NCI-H69 (cell line): ENCODE measurements around the gene RPL34.

Experiments
- DNase-seq: peaks from one replicate; lab custom pipeline; 2025; lab: John Stamatoyannopoulos, UW

The RPL34 gene

GRCh38 chr4:108624263-108625056, 4.1 kb downstream of the RPL34 start:
- DNase-seq, result no peak

DNA sequence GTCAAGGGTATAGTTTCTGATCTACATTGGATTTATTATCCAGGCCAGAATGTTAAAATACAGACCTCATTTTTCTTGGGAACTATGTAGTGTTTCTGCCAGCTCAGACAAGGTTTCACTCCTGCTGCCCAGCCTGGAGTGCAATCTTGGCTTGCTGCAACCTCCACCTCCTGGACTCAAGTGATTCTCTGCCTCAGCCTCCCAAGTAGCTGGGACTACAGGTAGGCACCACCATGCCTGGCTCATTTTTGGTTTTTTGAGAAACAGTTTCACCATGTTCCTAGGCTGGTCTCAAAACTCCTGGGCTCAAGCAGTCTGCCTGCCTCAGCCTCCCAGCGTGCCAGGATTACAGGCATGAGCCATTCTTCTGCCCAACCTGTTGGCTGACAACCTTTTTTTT, 5.7 kb downstream of the RPL34 start:
- DNase-seq, result no peak

- no peak for DNase-seq
Measured at GRCh38 chr4:108628411-108628810, 8.0 kb downstream of the RPL34 start.

- no peak for DNase-seq
Measured at GRCh38 chr4:108635070-108635655, 14.8 kb downstream of the RPL34 start.

DNA sequence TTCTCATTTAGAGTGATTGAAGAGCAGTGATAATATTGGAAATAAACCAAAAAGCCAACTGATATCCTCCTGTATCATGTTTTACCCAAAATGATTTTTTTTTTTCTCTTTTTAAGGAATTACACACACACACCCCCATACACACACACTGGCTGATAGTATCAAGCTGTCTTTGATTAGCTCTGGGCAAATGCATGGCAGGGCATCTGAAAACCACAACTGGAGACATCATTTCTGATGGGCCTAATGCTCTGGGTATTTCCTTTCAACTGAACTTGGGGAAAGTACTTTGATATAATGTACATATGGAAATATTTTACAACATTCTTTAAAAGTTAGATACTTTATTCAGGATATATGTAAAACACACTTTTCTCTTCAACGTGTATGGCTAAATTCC, 15.9 kb downstream of the RPL34 start:
- DNase-seq, result no peak

- no peak for DNase-seq
Measured at GRCh38 chr4:108637856-108638255, 17.5 kb downstream of the RPL34 start.

DNA sequence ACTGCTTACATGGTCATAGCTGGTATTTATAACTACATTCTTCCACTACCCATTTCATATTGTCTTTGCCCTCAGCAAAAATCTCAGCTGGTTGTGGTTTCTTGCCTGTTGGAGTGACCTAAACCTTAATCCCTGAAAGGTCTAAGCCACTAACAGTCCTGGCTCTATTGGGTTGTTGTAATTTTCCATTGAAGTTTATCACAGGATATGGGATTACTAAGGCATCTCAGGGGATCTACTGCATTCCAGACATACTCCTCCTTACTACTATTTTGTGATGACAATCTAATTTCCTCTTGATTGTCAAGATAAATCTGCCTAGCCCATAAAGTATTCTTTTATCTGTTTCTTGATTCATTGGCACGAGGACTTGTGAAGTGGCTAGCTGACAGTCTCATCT, 23.9 kb downstream of the RPL34 start:
- no peak for DNase-seq

DNA sequence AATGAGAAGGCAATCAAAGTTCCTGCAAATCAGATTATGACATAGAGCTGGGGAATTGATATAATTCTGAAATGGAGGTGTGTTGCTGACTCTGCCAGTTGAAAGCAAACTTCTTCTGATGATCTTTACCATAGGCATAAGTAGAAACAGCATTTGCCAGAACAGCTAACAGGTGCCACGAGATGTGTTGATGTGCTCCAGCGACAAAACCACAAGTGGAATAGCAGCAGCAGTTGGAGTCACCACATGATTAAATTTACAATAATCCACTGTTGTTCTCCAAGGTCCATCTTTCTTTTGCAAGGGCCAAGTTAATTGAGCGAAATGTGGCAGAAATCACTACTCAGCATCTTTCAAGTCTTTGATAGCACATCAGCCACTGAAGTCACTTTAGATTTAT, 26.3 kb downstream of the RPL34 start:
- no peak for DNase-seq

DNA sequence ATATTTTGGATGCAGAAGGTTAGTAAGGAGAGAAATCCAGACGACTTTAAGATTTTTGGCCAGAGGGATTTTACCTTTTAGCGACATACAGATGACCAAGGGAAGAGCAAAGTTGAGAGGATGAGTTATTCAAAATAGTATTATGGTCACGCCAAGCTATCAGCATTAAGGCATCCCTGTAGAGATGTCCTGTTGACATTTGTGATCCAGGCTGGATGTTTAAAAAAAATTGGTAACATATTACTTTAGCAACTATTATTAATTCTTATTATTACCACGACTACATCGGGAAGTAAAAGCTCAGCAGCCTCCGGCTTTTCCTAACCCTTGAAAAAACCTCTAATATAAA, 29.5 kb downstream of the RPL34 start:
- DNase-seq, result peak; percentile 25

- DNase-seq, result peak; percentile 95
Measured at GRCh38 chr4:108650212-108651013, 30.0 kb downstream of the RPL34 start, which contains the start of gene OSTC. Gene OSTC (plus strand): TSS chr4:108650599. CDS start chr4:108650656, 57 bp downstream.

DNA sequence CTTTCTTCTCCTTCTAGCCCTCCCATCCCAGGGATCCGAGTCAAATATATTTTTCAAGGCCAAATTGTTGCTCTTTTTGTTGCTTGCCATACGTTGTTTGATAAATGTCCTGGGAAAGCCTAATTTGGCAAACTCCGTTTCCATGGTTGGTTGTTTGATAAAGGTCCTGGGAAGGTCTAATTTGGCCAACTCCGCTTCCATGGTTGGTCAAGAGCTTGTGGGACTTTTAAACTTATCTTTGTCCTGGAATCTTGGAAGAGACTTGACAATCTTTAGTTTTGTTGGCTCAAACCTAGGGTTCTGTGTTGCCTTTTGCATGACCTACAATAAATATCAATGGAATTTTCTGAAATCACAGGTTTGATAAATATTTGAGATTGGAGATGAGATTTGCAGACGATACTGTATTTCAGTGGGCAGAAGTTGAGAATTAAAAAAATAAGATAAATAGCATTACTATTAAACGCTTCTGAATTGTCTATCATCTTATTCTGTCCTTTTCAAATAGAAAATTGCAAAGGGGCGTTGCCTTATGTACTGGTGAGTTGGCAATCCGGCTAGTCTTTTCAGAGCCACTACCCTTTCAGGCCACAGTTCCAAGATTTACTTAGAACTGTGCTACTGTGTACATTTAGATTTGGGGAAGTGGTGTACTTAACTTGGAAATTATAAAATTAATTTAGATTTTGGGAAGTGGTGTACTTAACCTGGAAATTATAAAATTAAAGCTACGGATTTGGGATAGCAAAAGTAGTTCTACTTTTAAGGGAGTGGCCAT, 30.8 kb downstream of the RPL34 start:
- DNase-seq, result peak; percentile 4

DNA sequence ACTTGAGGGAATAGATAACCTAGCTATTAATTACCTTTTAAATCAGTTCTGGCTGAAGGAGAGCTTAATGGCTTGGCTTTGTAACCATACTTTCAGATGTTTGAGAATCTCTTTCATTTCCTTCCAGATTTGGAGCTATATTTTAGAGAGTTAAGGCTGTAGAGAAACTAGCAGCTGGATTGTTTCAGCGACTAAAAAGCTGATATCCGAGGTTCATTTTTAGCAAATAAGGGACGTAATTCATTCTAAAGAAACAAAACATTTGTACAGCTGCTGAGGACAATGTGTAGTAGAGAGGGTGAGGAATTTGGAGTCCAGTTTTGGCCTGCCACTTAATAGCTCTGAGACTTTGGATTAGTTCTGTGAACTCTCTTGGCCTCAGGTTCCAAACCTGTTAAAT, 42.3 kb downstream of the RPL34 start:
- DNase-seq, result no peak

DNA sequence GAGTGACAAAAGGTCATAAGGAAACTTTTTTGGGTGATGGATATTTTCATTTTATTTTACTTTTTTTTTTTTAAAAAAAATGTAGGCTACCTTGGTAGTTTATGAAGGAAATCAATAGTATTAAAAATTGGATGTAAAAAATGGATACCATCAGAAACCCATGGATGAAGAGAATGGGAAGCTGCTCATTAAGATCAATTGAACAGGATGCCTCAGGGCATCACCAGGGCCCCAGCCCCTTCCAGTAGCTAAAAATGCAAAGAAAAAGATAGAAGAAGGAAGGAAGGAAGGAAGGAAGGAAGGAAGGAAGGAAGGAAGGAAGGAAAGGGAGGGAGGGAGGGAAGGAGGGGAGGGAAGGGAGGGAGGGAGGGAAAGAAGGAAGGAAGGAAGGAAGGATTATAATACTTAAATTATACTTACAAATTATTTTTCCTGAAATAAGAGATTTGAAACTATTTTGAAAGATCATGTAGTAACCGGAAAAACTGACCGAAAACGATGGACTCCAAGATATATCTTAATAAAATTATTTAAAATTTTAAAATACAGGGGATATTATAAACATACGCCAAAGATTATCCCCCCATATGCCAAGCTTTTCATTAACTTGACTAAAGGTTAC, 54.1 kb downstream of the RPL34 start:
- no peak for DNase-seq
